Stimulated activated CD4-positive, alpha-beta T cell treated with anti-CD3 and anti-CD28 coated beads, Interleukin-4, amount 100 ng/mL, for 48 hours (primary cell): Measurements from ENCODE around the gene NPB.

Source experiments
- DNase-seq, 2 donors: peaks; one replicate each; pipeline ENCODE4 v3.0.0-alpha.2; 2020; ENCODE audit warnings: low read depth in 2 of 2

The NPB gene

DNA sequence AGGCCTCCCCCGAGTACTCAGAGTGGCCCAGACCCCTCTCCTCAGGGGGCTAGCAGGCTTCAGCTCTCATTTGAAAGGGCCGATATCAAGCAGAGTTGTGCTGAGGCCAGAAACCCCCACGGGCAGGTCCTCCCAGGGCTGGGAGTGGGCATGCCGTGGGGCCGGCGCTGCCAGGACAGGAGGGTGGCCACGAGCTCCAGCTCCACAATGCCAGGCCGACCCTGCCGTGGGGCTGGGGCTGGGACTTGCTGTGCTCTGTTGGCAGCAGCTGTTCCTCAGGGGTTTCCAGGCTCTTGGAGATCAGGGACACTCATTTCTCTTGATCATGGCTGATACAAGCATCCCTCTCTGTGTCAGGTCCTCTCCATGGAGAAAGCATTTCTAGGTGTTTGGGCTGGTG lies 3.2 kb upstream of the NPB start:
- no peak for DNase-seq

DNA sequence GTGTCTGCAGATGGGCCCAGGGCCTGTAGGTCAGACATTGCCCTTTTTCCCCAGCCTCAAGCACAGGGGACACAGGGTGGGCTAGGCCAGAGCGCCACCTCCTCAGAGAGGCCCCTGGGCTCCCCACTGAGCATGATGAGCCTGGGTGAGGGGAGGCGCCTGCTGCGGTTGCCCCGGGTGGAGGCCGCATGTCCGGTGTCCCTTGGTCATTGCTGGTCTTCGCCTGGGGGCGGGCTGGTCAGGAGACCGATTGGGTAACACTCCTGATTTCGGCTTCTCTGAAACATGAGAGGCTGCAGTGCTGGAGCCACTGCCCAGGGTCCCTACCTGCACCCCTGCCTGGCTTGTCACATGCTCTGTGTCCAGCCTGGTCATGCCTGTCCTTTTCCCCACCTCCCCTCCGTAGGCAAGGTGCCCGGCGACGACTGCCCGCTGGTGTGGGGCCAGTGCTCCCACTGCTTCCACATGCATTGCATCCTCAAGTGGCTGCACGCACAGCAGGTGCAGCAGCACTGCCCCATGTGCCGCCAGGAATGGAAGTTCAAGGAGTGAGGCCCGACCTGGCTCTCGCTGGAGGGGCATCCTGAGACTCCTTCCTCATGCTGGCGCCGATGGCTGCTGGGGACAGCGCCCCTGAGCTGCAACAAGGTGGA lies 2.4 kb upstream of the NPB start:
- DNase-seq, result no peak

DNA sequence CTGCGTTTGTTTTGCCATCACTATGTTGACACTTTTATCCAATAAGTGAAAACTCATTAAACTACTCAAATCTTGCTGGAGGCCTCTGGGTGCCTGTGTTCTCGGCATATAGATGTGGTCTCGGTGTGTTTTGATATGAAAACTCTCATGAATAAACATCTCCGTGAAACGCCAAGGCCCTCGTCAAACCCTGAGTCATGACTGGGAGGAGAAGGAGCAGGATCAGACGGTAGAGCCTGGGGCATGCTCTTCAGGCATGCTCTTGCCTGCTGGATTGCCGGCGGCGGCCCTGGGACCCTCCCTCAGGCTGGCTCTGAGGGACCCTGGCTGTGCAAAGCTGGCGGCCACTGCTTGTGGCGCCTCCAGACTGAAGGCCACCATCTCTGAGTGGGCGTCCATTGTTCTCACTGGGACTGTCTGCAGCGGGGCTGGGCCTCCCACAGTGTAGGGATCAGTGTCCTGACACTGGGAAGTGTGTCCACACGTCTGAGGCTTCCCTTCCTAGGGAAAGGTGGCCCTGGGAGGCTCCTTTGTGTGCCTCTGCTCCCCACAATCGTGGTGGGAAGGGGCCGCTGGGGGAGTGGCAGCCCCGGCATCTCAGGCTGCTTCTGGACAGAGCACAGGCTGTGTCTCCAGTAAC lies 1.7 kb upstream of the NPB start:
- no peak for DNase-seq

DNA sequence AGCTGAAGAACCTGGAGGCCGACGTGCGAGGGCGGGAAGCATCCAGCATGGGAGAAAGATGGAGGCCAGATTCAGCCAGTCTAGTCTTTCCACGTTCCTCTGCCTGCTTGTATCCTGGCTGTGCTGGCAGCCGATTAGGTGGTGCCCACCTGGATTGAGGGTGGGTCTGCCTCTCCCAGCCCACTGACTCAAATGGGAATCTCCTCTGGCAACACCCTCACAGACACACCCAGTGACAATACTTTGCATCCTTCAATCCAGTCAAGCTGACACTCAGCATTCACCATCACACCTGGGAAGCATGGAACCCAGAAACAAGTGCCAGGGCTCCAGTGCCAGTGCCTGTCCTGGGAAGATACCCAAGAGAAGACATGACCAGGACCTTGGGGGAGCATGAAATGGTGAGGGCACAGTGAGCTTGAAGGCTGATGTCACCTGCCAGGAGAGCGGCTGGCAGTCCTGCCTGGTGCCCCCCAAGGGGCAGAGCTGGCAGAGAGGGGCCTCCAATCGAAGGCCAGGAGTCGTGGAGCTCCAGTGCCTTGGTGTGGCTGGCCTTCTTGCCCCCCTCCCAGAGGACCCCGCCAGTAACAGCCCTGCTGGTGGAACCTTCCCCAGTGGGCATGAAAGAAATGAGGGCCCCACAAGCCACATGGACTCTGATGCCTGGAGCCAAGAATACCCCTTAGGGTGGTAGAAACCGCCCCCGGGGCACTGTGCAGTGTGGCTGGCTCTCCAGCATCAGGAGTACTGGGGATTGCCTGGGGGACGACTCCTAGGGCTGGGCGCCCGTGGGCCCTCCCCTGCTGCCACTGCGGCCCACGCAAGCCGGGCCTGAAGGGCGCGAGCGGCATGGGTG lies 643 bp upstream of the NPB start:
- DNase-seq, result no peak

DNA sequence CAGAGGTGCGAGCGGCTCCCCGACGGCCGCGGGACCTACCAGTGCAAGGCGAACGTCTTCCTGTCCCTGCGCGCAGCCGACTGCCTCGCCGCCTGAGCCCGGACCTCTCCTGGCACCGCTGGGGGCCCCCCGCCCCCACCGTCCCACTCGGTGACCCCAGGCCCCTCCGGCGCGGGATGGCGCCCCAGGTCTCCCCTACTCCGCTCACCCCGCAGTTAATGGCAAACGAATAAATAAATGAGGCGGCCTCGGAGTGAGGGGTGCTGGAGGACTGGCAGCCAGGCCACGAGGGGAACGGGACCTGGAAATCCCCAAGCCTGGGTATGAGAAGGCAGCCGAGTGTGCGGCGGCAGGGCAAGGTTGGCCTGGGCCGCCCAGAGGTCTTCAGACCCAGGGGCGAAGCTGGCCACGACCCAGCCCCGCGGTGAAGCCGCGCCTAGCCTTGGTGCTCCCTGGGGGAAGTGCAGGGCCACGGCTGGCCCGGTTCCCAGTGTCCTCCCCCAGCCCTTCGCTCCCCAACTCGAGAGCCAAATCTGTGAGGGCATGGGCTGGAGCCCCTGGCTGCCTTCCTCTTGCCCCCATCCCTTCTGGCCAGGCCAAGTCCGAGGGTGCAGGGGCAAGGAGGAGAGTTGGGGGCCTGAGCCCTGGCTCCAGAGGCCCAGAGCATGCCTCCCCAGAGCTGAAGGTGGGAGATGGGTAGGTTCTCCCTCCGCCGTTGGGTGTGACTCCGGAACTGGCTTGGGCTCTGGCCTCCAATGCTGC lies 796 bp downstream of the NPB start:
- DNase-seq, result no peak

DNA sequence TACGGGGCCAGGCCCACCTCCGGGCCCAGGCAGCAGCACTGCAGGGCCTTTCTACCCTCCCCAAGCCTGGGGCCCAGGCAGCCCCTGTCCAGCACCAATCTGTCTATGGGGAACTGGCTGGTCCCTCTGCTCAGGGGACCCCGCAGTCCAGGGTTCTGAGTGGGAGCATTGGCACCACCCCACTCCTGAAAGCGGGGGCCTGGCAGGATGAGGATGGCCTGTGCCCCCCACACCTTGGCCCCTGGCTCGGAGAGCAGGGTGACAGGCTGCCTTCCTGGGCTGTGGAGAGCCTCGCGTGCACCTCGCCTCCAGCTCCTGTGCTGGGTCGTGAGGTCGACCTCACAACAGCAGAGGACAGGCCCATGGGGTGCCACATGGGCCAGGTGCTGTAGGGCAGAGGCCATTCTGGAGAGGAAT lies 1.4 kb downstream of the NPB start:
- DNase-seq, result no peak

DNA sequence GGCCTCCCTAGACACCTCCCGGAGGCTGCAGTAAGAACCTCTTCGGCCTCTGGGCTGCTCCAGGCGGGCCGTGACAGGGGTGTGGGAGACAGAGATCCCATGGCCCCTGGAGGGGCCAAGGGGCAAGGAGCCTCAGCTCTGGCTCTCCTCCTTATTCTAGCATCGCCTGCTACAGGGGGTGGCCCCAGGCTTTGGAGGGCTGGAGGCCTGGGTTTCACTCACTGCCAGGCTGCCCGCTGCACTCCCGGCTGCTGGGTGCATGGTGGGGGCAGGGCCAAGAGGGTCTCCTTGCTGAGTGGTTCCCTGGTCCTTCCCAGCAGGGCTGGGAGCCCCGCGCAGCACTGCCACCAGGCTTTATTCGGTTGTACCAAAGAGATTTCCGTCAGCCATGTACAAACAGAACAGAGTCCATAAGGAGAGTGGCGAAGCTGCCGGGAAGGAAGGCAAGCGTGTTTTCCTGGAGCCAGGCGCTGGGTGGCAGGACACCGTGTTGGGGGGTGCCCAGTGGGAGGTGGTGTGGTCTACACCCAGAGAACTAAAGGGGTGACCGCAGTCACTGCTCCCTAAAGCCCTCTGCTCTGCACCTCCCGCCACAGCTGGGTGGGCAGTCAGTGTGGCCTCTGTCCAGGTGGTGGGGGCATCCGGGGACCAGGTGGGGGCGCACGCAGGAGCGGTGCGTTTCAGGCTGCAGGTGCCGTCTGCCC lies 2.0 kb downstream of the NPB start:
- DNase-seq, result no peak

DNA sequence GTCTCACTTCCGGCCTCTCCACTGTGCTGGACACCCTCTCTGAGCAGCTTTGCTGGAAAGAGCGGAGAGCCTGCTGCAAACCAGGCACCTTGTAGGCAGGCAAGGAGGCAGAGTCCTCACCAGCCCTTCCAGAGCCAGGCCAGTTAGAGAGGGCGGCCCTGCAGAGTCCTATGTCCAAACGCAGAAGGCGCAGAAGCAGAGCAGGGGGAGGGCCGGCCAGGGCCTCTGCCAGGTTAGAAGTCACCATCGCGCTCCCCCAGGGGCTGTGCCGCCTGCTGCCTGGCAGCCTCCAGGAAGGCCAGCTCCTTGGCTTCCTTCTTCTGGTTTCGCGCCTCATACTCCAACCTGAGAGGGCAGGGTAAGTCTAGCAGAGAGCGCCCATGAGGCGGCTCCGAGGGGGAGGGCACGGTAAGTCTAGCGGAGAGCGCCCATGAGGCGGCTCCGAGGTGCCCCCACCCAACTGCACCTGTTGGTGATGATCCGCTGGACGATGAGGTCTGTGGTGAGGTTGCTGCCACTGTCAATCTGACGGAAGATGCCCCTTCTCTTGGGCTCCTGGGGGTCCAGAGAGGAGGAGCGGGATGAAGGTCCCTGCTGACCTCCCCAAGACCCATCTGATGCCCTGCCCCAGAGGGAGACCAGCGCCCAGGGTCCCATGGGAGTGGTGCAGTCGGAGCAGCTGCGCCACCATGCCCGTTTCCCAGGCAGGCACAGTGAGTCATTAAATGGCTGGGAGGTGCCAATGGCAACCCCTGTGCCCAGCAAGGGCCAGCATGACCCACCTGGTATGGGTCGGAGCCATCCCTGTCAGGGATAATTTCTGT lies 2.8 kb downstream of the NPB start:
- no peak for DNase-seq

DNA sequence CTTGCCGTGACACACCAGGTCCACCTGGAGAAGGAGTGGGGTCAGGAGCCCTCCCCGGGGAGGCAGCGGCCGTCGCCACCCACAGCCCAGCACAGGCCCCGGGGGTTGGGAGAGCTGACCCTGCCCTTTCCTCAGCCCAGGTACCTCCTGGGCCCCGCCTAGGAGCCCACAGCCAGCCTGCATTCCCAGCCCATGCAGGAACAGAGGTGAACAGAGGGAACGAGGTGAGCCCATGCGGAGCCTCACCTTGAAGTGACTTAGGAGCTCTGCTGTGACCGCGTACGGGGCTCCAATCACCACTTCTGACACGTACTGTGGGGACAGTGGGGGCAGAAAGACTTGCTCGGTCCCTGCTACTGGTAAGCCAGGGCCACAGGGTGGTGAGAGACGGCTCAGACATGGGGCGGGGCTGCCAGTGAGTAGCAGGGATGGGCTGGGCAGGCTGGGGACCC lies 3.4 kb downstream of the NPB start:
- DNase-seq, result no peak

DNA sequence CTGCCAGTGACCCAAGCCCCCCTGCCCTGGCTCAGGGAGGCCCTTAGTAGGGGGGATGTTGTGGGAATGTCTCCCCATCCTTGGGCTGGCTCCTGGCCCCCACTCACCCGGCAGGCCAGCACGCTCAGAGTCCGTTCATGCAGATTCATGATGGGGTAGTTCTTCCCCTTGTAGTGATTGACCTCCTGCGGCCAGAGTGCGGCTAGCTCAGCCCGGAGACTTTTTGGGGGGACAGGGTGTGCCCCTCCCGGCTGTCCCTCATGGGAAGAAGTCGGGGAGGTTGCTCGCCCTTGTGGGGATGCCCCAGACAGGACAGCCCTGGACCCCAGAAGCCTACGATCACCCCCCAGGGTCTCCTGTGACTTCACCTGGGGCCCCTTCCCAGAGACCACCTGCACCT lies 4.0 kb downstream of the NPB start:
- DNase-seq, result no peak

DNA sequence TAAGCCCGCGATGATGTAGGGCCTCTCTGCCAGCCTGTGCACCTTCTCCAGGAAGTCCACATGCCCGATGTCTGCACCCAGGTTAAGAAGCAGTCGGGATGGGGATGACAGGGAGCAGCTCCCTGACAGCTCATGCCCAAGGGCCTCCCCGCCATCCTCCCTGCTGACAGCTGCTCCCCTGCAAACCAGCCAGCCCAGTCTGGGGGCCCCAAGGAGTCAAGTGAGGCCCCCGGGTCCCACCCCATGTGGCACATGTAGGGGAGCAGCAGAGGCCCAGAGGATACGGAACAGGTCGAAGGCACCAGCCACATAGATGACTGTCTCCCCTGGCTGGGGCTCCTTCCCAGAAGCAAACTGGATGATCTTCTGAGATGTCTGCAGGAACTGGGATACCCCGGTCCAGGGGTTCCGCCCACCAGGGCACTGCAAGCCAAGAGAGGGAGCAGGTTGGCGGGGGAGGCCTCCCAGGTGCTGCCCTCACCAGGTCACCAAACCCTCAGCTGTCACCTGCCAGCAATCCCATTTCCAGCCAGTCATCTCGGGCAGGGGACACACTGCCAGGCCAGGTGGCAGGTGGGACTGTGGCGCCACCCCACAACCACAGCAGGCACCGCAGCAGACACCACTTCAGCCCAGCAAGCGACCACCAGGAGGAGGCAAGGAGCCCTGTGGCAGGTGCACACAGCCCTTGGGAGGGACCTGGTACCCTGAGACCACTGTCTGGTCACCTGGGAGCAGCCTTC lies 4.6 kb downstream of the NPB start:
- DNase-seq, result no peak

DNA sequence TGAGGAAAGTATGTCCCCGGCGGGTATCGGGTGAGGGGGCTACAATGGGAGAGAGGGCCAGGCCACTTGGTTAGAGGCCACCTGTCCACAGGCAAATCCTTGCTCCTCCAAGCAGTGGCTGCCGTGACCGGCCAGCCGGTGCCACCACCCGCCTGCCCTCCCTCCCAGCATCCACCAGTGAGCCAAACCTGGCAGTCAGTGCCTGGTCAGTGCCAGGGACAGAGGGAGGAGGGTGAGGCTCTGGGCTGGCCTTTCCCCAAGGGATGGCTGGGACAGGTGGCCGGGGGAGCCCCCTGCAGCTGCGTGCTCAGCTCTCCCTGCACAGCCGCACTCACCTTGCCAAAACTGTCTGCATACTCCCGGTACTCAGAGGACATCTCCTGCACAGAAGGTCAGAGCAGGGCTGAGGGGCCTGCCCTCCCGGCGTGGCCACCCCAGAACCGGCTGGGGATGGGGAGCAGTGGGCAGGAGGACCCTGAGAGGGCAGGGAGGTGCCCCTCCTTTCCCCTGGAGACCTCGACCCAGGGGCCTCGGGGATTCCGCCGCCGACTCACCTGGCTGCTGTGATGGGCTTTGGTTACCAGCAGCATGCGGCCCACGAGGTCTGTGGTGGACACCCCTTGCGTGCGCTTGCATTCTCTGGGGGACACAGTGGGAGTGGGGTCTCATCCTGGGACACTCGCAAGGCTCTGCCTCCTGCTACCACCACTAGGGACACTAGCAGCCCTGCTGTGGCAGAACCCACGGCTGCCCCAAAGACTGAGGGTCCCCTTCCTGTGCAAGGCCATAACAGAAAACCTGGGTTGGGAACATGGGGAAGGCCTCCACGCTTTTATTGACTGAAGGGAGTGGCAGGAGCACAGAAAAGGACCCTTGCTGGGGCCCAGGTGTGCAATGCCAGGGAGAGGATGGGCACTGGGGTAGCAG lies 5.4 kb downstream of the NPB start:
- DNase-seq, result no peak

DNA sequence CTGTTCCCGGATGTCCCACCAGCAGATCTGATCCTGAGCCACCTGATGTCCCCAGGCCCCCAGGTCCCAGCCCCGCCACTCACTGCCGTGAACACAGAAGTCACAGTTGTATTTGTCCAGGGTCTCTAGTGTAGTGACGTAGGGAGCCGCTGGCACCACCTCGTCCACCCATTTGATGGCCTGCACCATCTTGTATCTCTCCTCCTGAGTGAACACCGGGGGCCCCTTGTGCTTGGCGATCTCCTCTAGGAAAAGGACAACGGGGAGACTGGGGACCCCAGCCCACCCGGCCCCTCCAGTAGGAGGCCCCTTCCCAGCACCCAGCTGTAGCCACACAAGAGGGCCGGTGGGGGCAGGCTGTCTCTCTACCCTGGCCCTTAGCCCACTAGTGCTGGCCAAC lies 6.8 kb downstream of the NPB start:
- DNase-seq, result no peak

DNA sequence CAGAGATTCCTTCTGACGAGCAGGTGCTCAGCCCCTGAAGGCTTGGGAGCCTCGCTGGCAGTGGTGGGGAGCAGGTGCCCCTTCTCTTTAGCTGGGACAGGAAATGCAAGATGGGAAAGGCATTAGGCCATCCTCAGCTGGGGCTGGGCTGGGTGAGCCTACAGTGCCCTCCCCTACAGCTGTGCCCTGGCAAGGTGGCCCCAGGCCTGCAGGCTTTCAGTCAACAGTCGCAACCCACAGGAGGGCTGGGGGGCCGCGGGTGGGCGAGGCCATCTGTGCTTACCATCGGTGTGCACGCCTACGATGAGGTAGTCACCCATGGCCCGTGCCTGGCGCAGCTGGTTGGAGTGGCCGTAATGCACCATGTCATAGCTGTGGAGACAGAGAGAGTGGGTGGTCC lies 7.2 kb downstream of the NPB start:
- no peak for DNase-seq

DNA sequence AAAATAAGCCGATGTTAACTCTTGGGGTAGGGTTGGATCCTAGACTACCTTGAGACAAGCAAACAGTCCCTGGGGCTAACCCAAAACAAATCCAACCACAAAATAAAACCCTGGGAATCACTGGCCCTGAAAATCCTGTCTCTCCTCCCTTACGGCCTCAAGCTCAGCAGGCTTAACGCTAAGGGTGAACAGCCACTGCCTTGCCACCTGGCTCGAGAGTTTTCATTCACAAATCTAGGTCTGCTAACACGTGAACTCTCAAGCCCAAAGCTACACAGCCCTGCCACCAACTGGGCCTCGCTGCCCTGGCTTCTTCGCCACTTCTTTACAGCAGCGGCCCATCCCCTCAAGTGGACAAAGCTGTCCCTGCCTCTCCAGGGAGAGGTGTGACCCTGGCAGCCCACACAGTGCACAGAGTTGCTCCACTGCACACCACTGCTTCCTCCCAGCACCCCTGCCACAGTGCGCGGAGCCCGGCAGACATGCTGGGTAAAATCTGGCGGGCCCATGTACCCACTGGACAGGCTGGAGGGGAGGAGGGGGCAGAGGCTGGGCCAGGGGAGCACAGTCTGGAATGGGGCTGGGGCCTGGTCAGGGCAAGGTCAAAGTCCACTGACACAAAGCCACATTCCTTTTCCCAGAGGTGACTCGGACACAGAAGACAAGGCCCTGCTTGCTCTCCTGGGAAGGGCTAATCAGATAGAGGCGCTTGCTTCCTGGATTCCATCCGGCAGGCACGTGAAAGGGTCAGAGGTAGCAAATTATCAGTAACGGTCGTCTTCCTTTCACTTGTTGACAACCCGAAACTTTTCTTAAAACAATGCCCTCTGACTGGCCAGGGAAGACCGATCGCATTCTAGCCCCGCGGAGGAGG lies 8.2 kb downstream of the NPB start:
- DNase-seq, result no peak

DNA sequence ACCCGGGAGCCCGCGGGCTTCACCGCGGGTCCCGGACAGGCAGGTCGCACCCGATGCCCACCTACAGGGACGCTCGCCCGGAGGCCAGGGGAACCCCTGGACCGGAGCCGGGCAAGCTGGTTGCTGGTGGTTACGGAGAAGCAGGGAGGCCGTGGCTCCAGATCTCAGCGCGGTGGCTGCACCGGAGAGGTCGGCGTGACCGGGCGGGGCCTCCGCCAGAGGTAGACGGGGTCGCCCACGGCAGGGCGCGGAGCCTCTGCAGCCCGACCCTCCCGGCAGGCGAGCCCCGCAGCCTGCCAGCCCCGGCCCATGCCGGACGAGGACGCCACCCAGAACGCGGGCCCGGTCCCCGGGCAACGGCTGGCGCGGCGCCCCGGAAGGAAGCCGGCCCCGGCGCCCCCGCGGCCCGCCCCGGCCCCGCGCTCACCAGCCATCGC lies 8.8 kb downstream of the NPB start:
- no peak for DNase-seq

DNA sequence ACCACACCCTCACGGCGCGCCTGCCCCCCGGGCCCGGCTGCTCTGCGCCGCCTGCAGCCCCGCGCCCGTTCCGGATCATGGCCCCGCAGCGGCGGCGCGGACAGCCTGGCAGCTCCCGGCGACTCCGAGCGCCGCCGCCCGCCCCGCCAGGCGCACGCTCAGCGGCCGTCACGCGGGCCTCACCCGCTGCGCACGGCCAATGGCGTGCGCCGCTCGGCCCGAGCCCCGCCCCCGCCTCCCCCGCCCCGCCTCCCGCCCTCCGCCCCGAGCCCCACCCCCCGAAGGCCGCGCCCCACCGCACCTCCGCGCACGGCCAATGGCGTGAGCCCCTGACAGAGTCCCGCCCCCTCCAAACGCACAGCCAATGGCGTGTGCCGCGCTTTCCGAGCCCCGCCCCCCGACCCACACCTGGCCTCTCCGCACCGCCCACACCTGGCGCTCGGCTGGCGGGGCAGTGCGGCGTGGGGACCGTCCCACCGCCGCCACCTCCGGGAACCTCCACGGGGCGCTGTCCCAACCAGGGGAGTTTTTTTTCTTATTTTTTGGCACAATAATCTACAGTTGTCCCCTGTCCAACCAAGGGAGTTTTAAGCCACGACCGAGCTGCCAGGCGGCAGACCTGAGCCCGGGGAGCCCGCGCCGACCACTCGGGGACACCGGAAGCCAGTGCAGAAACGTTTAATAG lies 9.4 kb downstream of the NPB start, which contains the start of gene PCYT2:
TSS of gene PCYT2 (minus strand) at position 123 of the 685 bp plus-strand sequence. CDS start at position 79, 44 bp downstream.
- DNase-seq, result peak; percentile 91 to 92
